Neural progenitor cell (in vitro differentiated cells): ENCODE results near the gene VIL1.

Experiments
- CTCF ChIP-seq: fragments of 200-600 bp; sonication (generic); IDR thresholded peaks from 2 replicates; pipeline ENCODE4 v1.5.1; 2017; ENCODE audit warnings: antibody characterized with exemption, mild to moderate bottlenecking
- EZH2 ChIP-seq: fragments of 200-600 bp; sonication (generic); IDR thresholded peaks from 2 replicates; pipeline ENCODE4 v1.6.1; 2017; ENCODE audit warnings: antibody characterized with exemption, mild to moderate bottlenecking, moderate library complexity
- EZH2phosphoT487 ChIP-seq: fragments of 200-600 bp; sonication (generic); IDR thresholded peaks from 2 replicates; pipeline ENCODE4 v1.6.1; 2017; ENCODE audit warnings: antibody characterized with exemption

- no peak for TF ChIP-seq CTCF
- no peak for TF ChIP-seq EZH2phosphoT487
- TF ChIP-seq EZH2, result no peak
Observed at GRCh38 chr2:218425531-218425930, 6.6 kb downstream of the VIL1 start.
